Activated T-cell treated with anti-CD3 and anti-CD28 coated beads, Interleukin-2, amount 50 U/mL, for 48 hours (primary cell): Measurements from ENCODE around the gene OCA2.
"Not testable (repeated sequence)": the region's sequence is repeated elsewhere in the genome, so short reads cannot be mapped to it uniquely, and the experiment has no call there.

Source experiments
- DNase-seq, 2 experiments: peaks; one replicate each; pipeline ENCODE4 v3.0.0-alpha.2; 2020

The OCA2 gene

DNA sequence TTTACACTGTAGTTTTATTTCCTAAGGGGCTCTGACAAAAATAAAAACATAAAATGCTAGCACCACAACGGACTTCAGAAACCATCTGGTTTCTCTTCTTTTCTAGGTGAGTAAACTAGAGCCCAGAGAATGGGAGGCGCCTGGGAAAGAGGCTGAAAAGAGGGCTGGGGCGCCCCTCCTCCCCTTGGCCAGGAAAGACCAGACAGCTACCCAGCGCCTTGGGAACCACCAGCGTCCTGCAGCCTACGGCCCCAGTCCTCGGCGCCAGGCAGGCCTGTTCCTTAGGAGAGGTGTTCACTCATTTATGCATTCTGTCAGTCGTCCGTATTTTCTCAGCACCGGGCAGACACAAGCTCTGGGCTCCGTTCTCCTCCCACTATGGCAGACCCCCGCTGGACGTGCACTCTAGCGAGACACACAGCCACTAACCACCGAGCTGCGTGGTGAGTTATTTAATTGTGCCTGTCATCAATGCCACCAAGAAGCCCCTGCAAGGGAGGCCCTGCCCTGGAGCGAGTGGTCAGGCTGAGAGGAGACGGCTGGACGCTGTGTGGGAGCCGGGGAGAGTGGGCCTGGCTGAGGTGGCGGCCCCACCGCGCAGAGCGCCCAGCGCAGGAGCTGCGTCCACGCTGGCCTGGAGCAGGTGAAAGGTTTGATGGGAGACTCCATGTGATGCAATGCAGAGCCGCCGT is 294.4 kb downstream of the OCA2 start:
- DNase-seq, result no peak

- no peak for DNase-seq
These were observed 300.3 kb downstream of the OCA2 start for GRCh38 chr15:27798807-27799206.

- no peak for DNase-seq
These were observed 301.4 kb downstream of the OCA2 start for GRCh38 chr15:27797765-27798164.

DNA sequence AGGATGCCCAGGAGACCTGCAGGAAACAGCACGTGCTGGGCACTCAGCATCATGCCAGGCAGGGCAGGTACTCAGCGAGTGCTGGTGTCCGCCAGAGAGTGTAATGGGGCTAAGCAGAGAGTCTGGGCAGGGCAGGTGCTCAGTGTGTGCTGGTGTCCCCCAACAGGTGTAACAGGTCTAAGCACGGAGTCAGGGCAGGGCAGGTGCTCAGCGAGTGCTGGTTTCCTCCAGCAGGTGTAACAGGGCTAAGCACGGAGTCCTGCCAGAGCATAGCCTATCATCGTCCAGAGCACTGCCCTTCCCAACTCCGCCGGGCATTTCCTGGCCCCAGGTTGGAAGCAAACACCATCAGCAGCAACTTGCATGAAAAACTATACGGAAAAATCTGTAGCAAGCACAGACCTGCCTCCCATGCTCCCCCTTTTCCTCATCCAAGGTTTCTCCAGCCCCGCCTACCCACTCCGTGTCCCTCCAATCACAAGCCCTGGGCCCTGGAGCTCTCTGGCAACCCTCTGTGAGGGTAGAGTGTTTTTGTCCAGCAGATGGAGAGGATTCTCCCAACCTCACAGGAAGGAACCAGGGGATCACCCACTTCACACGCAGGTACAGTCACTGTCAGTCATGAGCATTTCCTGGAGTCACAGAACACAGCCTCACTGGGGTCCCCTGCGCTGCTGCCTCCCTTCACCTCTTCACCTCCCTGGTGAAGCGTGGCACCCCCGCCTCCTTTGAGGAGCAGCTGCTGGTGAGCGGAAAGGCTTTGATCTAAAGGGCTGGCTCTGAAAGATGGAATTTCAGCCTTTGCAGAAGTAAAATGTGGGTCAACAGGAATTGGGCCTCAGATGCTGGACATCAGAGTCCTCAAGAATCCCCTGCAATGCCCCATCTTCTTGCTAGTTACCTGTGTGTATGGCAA is 302.5 kb downstream of the OCA2 start:
- DNase-seq, result no peak

DNA sequence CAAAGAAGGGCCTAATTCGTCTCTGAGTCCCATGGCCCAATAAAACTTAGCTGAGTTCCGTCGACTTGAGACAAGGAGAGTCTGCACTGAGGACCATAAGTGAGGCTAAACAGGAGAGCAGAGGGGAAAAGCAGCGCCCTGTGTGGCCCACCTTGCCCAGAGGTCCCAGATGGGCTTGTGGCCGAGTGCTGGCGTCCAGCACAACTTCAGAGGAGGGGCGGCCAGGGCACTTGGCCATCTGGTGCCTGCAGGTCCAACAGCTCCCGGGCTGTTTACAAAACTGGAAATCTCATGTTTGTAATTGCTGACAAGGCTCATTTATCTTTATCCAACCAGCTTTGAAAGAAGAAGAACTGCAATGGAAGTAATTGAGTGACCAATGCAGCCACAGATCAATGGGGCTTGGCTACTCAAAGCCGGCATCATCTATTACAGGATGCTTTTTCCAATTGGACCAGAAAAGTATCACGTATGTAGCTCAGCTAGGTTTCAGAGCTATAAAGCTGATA is 306.3 kb downstream of the OCA2 start:
- no peak for DNase-seq

DNA sequence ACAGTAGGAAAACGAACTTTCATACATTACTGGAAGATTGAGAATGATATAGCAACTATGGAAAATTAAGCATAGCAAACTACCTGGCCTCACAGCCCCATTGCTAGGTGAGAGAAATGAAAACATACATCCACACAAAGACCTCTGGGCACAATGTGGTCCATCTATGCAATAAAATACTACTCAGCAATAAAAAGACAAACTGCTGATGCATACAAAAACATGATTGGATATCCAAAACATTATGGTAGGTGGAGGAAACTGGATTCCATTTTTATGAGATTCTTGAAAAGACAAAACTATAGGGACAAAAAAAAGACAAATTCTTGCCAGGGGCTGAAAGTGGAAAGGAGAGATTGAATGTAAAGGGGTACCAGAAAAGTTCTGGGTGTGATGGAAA is 308.8 kb downstream of the OCA2 start:
- DNase-seq, result no peak

- no peak for DNase-seq
These were observed 311.2 kb downstream of the OCA2 start for GRCh38 chr15:27787931-27788330.

DNA sequence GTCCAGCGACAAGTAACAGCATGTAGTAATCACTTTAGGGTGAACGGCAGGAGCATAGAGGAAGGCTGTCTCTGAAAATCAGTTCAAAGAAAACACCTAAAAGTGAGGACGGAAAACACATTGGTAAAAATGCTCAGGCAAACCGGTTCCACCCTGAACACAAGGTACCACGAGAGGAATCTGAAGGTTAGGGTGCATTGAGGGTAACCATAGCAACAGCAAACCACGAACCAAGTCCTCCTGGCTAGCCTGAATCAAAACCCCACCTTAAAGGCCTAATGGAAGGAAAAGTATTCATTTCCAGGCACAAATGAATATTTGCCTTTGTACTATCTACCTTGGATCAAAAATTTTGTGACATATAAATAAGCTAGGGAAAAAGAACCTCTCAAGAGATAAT is 315.0 kb downstream of the OCA2 start:
- DNase-seq, result no peak

DNA sequence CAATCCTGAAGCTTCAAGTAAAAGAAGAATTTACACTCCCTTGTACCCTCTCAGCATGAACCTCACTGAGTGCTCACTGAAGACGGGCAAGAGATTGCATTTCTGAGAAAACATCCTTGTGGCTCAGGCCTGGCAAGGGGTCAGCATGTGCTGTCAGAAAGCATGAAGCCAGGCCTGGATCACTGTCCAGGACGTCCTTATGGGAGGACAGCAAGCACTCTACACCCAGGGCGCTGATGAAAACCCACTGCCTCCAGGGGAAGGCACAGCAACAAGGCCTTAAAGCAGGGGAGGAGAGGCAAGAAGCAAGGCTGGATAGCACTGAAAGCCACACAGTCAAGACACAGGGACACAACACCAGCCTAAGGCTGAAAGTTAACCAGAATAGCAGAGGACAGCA is 315.4 kb downstream of the OCA2 start:
- no peak for DNase-seq

DNA sequence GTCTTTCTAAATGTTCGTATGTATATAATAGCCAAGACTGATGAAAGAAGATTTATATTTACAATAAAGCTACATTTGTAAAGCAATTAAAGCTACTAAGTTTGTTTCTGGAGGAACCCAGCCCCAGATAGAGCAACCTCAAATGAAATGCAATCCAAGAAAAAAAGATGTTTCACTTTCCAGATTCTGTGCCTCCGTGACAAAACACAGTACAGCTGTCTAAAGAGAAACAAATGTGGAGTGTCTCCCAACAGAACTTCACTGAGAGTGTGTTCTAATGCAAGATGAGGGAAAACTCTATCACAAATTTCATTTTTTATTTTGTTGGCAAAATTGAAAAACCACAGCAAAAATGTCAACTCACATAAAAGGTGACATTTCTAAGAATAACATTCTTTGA is 317.0 kb downstream of the OCA2 start:
- DNase-seq, result no peak

GRCh38 chr15:27776501-27776900 is 322.6 kb downstream of the OCA2 start:
- no peak for DNase-seq

GRCh38 chr15:27774638-27775037 is 324.5 kb downstream of the OCA2 start:
- no peak for DNase-seq

DNA sequence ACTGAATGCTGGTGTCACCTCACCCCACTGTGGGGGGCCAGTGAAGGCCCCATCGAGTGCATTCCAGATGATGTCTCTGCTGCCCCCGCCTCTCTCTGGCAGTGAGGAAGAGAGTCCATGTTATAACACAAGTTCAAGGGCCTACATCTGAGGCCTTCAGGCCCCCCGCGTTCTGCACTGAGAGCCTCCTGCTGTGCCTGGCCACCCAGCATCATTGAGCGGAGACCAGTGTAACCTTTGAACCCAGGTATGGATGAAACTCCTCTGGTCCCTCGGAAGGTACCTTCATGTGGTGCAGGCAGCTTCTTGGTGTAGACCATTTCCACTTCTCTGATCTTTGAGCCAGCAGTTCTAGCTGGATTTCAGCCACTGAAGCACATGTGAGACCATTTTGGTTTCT is 324.9 kb downstream of the OCA2 start:
- DNase-seq, result no peak

GRCh38 chr15:27771892-27772291 is 327.2 kb downstream of the OCA2 start:
- DNase-seq, result no peak

GRCh38 chr15:27770769-27771554 is 328.2 kb downstream of the OCA2 start:
- no peak for DNase-seq

- no peak for DNase-seq
These were observed 329.0 kb downstream of the OCA2 start for GRCh38 chr15:27770086-27770607.

GRCh38 chr15:27769652-27770051 is 329.5 kb downstream of the OCA2 start:
- DNase-seq, result no peak

GRCh38 chr15:27768732-27769475 is 330.2 kb downstream of the OCA2 start:
- DNase-seq, result no peak

DNA sequence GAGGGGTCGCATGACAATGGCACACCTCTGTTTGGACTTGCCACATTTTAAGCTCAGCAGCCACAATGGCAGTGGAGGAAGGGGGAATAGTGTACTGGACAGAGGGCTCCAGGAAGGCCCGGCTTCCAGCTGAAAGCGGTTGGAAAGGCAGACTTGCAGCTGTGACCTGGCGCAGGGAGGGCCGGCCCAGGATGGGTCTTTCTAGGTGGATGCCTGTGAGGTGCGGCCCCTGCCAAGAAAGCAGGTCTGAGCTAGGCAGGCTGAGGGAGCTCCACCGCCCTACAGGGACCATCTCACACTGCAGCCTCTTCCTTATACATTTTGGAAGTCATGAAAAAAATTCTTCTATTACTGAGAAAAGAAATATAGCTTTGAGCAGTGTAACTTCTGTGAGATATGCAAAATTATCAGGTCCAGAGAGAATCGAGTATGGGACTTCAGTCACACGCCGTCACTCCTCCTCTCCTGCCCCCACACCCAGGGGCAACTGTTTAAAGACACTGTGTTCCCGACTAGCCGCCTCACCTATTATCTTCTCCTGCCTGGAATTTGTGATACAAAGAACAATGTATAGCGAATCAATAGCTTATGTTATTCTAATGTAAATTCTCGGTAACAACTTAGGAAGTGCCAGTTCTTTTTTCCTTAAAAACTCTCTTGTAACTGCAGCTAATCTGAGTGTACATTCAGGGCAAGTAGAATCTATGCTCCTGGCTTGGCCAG is 331.0 kb downstream of the OCA2 start:
- DNase-seq, result no peak

DNA sequence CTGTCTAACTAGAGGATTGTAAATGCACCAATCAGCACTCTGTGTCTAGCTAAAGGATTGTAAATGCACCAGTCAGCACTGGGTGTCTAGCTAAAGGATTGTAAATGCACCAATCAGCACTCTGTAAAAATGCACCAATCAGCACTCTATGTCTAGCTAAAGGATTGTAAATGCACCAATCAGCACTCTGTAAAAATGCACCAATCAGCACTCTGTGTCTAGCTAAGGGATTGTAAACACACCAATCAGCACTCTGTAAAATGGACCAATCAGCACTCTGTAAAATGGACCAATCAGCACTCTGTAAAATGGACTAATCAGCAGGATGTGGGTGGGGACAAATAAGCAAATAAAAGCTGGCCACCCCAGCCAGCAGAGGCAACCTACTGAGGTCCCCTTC is 331.7 kb downstream of the OCA2 start:
- not testable (repeated sequence) for DNase-seq

DNA sequence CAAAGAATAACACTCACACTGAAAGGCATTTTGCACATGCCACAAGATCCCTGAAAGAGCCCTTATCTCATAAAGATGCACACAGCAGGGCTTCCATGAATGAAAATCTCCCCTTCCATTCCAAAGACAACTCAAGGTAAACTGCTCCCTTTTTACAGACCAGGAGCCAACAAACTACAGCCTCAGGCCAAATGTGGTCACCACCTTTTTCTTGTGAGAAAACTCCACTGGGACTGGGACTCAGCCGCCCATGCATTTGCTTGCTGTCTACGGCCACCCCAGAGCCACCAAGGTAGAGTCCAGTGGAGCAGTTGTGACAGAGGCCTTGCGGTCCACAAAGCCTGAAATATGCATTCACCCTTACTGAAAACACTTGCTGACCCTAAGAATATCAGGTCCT is 334.8 kb downstream of the OCA2 start:
- DNase-seq, result no peak

DNA sequence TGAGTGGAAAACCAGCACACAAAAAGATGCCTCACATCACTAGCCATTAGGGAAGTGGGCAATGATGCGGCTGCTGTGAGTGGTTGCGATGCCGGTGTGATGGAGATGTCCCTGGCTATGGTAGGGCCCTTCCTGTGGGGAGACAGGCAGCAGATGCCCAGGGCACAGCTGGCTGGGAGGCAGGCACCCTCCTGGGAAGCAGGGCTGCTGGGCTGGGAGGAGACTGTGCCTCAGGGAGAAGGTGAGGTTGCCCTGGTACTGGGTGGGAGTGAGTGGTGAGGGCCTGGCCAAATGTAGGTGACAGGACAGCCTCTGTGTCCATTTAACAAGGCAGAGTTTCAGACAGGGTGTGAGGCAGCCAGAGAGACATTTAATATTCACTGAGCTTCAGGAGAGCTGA is 335.6 kb downstream of the OCA2 start:
- no peak for DNase-seq
